ENCODE results near the gene TMEM234.

Gene TMEM234

GRCh38 chr1:32180186-32181060 is 41.7 kb downstream of the TMEM234 start:
- peak in 1 of 2 donors; percentile 18 for DNase-seq (ENCODE audit: low read depth in 1 of 2, low spot score in 1 of 2)

- peak; percentile 77 to 86 for DNase-seq (ENCODE audit: low read depth in 1 of 2, low spot score in 1 of 2)
Measured at GRCh38 chr1:32179443-32180185, 42.5 kb downstream of the TMEM234 start, which contains the start of gene TXLNA. TSS of gene TXLNA (plus strand) at chr1:32179675. CDS start at chr1:32180346, 671 bp downstream.

- DNase-seq (ENCODE audit: low read depth in 1 of 2, low spot score in 1 of 2): no peak
Measured at GRCh38 chr1:32179193-32179442, 43.0 kb downstream of the TMEM234 start.

- DNase-seq (ENCODE audit: low read depth in 1 of 2, low spot score in 1 of 2): no peak
Measured at GRCh38 chr1:32178380-32179192, 43.6 kb downstream of the TMEM234 start.

- DNase-seq (ENCODE audit: low read depth in 1 of 2, low spot score in 1 of 2): no peak
Measured at GRCh38 chr1:32172621-32173245, 49.4 kb downstream of the TMEM234 start.

- DNase-seq (ENCODE audit: low read depth in 1 of 2, low spot score in 1 of 2): no peak
Measured at GRCh38 chr1:32170991-32171390, 51.2 kb downstream of the TMEM234 start.
